Activated CD8-positive, alpha-beta memory T cell treated with anti-CD3 and anti-CD28 coated beads, Interleukin-2, amount 50 U/mL, for 48 hours (primary cell): Measurements from ENCODE around the gene TBC1D2.
"Not testable (repeated sequence)": the region's sequence is repeated elsewhere in the genome, so short reads cannot be mapped to it uniquely, and the experiment has no call there.

Source experiments
- DNase-seq: peaks from one replicate; pipeline ENCODE4 v3.0.0-alpha.2; 2020

The TBC1D2 gene

DNA sequence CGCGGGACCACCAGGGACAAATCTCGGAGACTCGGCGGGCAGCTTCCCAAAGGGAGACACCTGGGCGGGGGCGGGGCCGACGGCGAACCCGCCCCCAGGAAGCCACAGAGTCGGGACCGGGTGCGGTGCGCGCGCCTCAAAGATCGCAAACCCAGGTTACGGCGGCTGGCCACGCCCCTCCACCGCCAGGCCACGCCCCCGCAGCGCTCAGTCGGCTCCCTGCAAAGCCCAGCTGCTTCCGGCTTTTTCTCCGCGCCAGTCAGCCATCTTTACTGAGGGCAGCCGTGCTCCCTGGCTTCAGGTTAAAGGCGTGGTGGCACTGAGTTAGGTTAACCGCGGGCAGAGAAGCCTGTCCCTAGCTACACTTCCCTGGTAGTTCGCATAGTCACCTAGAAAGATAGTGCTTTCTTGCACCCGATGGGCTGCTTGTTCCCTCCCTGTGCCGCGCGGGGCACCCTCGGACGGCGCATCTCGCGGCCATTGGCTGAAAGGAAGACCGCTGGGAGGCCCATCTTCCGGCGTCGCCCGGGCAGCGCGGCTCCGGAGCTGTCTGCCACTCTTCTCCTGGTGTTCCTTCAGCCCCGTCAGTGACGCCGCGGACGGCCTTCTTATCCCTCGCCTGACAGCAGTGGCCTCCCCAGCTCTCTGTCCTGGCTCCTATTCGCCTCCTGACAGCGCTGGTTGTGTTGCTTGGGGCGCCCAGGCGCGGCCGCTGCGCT lies at the start of gene TBC1D2:
TSS of gene TBC1D2 (minus strand) at position 72 of the 719 bp plus-strand sequence. CDS start 108 bp downstream, outside the sequence.
- DNase-seq = peak; percentile 99

DNA sequence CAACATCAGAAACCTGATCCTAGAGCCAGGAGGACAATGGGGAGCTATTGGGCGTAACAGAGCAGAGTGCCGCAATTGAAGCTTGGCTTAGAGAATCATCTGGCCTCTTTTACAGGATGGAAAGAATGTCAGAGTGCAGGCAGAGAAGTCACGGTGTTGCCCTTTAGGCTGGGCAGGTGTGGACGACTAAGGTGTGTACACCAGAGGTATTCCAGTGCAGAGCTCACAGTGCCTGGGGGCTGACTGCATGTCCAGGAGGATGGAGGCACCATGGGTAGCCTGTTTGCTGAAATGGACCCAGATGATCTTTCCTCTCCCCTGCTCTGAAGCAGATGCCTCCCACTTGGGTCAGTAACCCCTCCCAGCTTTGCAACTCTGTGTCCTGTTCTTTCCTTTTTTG lies 48.9 kb upstream of the TBC1D2 start:
- no peak for DNase-seq

GRCh38 chr9:98303633-98304125 lies 48.2 kb upstream of the TBC1D2 start:
- DNase-seq = no peak

GRCh38 chr9:98302938-98303632 lies 47.6 kb upstream of the TBC1D2 start:
- no peak for DNase-seq

- DNase-seq = no peak
These were observed 46.7 kb upstream of the TBC1D2 start for GRCh38 chr9:98302150-98302549.

- no peak for DNase-seq
These were observed 45.2 kb upstream of the TBC1D2 start for GRCh38 chr9:98300611-98301010.

GRCh38 chr9:98298476-98298875 lies 43.0 kb upstream of the TBC1D2 start:
- DNase-seq = no peak

- DNase-seq = no peak
These were observed 40.4 kb upstream of the TBC1D2 start for GRCh38 chr9:98295824-98296223.

DNA sequence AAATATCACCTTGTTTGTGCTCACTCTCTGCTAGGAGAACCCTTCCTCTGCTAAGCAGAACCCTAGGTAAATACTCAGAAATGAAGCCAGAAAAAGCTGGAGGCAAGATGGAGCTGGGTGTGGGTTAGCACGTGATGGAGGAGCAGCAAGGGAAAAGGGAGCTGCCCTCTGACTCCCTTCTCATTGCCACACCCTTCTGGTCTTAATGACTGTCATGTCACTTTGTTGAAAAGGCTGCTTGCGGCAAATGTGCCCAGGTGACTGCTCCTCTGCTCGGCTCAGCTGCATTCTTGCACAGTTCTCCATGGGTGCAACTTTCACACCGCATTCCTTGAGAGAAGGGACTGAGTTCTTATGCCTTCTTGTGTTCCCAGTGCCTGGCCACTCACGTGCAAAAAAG lies 36.4 kb upstream of the TBC1D2 start:
- no peak for DNase-seq

DNA sequence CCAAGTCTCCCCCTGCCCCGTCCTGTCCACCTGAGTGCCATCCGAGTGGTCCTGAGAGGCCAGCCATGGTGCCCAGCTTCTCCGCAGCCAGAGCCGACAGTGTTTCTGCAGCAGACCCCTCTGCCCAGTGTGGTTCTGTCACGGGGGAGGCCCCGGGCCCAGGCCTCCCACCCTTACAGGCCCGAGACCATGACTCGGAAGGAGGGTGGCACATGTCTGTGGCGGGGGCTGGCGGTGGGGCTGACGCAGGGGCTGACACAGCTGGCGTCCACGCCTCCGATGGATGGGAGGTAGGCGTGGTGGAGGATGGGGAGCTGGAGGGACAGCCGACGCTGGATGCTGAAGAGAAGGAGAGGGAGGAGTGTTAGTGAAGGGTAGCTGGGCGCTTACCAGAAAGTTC lies 35.0 kb upstream of the TBC1D2 start:
- no peak for DNase-seq

DNA sequence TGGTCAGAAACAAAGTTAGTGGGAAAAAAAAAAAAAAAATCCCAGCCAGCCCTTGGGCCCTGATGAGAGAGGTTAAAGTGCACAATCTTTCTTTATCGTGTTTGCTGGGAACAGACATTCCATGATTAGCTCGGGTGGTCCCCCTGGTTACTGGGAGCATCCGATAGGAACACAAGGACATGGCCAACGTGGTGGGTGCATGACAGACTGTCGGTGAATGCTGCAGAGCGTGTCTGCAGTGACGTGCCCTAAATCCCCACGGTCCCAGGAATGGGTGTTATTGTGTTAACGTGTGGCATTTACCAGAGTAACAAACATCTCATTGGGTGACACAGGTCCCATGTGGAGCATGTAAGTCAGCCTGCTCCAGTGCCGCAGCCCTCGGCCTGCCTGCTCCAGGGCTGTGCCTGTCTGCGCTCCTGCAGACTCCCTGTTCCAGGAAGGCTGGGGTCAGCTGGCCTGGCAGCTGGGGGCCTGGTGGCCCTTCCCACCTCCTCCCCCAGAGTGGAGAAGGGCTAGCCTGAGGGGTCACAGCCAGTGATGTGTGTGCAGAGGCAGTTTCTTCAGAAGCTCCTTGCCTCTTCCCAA lies 34.3 kb upstream of the TBC1D2 start:
- DNase-seq = no peak

DNA sequence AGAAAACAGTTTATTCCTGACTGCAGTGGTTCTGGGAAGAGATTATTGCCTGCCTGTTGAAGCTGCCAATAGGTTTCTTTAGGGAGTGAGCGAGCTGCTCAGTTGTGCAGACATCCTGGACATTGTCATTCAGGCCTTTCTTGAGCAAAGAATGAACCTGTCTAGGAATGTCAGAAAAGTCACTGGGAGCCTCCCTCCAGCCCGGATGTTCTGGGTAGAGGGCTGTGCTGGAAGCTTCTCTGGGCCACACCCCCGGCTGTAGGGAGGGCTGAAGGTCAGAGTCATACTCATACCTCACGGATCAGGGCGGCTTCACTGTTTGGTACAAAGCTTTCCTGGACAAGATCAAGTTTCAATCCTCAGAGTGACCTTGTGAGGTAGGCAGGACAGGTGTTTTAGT lies 33.4 kb upstream of the TBC1D2 start:
- no peak for DNase-seq

DNA sequence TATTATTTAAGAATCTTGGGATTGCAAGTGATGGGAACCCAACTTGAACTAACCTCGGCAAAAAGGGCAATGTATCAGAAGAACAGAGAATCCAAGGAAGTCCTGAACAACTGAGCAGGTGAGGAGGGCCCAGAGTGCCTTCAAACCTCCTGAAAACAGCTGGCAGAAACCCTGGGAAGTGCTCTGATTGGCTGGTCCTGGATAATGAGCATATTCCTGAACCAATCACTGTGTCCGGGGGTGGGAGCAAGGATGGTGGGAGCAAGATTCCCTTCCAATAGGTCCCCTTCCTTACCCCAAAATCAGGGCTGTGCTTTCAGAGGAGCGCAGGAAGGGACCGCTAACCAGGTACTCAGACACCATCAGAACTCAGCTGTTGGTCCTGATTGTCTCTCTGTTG lies 31.9 kb upstream of the TBC1D2 start:
- no peak for DNase-seq

- DNase-seq = no peak
These were observed 30.0 kb upstream of the TBC1D2 start for GRCh38 chr9:98285446-98285845.

DNA sequence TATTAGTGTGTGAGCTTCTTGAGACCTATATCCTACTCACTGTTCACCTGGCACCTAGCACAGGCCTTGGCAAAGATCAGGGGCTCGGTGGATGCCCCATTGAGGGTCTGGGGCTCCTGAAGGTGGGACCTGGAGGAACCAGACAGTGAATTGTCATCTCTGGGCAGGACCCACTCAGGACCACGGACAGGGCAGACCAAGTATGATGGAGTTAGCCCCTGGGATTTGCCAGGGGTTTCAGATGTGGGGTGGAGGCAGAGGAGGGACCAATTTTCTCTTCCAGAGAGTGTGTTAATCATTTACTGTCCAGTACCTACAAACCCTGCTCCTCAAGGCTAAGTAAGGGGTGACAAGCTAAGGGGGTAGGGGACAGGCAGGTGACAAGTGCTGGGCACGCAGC lies 29.3 kb upstream of the TBC1D2 start:
- DNase-seq = no peak

DNA sequence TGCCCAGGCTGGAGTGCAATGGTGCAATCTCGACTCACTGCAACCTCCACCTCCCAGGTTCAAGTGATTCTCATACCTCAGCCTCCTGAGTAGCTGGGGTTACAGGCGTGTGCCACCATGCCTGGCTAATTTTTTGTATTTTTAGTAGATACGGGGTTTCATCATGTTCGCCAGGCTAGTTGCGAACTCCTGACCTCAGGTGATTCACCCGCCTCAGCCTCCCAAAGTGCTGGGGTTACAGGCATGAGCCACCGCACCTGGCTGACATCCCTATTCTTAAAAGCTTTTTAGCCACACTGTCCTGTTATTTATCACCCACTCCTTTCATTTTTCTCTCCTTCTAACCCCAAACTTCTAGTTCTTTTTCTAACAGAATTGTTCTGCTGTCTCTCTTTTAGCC lies 27.7 kb upstream of the TBC1D2 start:
- not testable (repeated sequence) for DNase-seq

DNA sequence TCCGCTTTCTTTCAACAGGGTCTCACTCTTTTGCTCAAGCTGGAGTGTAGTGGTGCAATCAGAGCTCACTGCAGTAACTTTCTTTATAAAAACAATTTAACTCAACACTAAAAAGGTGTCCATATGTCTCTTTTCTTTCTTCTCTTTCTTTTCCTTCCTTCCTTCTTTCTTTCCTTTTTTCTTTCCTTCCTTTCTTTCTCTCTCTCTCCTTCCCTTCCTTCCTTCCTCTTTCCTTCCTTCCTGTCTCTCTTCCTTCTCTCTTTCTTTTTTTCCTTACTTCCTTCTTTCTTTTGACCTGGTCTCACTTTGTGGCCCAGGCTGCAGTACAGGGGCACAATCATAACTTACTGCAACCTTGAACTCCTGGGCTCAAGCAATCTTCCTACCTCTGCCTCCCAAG lies 25.8 kb upstream of the TBC1D2 start:
- DNase-seq = no peak

DNA sequence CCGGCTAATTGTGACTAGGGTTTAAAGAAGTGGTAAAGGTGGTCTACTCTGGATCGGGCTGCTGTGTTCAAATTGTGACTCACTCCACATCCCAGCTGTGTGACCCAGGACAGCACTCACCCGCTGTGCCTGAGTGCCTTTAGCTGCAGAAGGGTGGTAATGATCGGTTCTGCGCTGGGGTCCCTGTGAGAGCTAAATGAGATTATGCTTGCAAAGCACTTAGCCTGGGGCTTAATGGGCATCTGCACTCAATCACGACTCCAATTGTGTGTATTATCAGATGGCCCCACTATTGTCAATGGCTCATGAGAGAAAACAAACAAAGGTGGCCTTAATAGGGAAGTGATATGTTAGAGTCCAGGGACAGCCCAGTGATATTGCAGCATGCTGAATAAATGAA lies 25.1 kb upstream of the TBC1D2 start:
- no peak for DNase-seq

GRCh38 chr9:98280162-98280561 lies 24.7 kb upstream of the TBC1D2 start:
- no peak for DNase-seq

DNA sequence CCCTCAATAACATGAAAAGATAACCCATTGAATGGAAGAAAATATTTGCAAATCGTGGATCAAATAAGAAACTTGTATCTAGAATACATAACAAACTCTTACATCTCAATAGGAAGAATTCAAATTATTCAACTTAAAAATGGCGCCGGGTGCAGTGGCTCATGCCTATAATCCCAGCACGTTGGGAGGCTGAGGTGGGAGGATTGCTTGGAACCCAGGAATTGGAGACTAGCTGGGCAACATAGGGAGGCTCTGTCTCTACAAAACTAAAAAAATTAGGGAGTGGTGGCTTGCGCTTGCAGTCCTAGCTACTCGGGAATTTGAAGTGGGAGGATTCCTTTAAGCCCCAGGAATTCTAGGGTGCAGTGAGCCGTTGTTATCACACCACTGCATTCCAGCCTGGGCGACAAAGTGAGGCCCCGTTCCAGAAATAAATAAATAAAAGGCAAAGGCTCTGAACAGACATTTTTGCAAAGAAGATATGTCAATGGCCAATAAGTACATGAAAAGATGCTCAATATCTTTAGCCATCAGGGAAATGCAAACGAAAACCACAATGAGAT lies 21.5 kb upstream of the TBC1D2 start:
- no peak for DNase-seq

- DNase-seq = no peak
These were observed 19.7 kb upstream of the TBC1D2 start for GRCh38 chr9:98275159-98275558.

DNA sequence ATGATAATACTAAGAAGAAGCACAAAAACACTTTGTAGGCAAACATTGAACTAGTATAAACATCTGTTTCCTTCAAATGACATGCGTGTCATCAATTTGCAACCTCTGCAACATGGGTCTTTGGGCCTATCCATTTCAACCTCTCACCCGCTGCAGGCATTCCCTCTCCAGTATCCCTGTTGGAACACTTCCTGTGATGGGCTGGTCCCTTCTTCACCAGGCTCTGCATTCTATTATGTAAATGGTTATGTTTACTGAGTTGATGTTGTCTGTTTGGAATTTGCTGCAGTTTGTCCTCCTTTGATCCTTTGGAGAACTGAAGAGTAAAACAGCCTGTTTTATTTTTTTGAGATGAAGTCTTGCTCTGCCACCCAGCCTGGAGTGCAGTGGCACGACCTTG lies 16.6 kb upstream of the TBC1D2 start:
- no peak for DNase-seq

DNA sequence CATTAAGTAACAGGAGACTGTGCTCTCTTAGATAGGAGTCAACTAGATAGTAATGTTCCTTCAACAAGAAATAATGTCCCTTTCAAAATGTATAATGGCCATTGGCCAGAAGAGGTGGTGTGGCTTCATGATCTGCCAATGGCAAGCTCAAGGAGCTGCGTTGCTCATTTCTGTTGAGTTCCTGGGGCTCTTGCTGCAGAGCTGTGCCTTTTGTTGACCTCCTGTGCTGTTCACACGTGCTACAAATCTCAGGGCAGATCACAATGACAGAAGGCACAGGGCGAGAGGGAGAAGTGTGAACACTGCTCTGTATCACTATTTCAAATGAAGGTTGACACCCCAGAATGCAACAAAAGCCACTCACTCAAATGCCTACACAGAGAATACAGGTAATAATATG lies 16.0 kb upstream of the TBC1D2 start:
- no peak for DNase-seq

DNA sequence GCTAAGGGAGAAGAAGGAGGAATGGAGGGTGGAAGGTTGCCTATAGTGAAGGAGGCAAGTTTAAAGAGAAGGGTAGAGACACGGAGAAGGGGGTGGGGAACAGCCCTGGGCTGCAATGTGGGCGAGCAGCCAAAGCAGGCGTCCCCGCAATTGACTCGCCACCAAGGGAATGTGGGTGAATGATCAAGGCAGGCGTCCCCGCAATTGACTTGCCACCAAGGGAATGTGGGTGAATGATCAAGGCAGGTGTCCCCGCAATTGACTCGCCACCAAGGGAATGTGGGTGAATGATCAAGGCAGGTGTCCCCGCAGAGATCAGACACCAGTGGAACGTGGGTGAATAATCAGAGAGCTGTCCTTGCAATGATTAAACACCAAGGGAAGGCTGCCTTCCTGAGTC lies 14.8 kb upstream of the TBC1D2 start:
- DNase-seq = not testable (repeated sequence)
